22Rv1 (cell line): Measurements from ENCODE around the gene ARHGEF17.

Experiments
- ZFX ChIP-seq: fragments of 450-650 bp; IDR thresholded peaks from 2 replicates; pipeline ENCODE4 v1.6.1; 2017; ENCODE audit warnings: antibody characterized with exemption, borderline replicate concordance
- TF ChIP-seq, protein P1 (sequence below): fragments of 450-650 bp; IDR thresholded peaks from 2 replicates; pipeline ENCODE4 v1.5.1; 2017; ENCODE audit warnings: mild to moderate bottlenecking

- TF ChIP-seq, protein P1, sequence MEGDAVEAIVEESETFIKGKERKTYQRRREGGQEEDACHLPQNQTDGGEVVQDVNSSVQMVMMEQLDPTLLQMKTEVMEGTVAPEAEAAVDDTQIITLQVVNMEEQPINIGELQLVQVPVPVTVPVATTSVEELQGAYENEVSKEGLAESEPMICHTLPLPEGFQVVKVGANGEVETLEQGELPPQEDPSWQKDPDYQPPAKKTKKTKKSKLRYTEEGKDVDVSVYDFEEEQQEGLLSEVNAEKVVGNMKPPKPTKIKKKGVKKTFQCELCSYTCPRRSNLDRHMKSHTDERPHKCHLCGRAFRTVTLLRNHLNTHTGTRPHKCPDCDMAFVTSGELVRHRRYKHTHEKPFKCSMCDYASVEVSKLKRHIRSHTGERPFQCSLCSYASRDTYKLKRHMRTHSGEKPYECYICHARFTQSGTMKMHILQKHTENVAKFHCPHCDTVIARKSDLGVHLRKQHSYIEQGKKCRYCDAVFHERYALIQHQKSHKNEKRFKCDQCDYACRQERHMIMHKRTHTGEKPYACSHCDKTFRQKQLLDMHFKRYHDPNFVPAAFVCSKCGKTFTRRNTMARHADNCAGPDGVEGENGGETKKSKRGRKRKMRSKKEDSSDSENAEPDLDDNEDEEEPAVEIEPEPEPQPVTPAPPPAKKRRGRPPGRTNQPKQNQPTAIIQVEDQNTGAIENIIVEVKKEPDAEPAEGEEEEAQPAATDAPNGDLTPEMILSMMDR: no peak
- no peak for TF ChIP-seq ZFX
These were observed 25.1 kb downstream of the ARHGEF17 start for GRCh38 chr11:73333173-73333572.
